CD4-positive, alpha-beta T cell treated with Interleukin-2 at 100 ng/mL for 4 hours (primary cell): ENCODE measurements around the gene ONECUT2.

Experiments
- DNase-seq: peaks from one replicate; pipeline ENCODE4 v3.0.0-alpha.2; 2020; ENCODE audit warnings: low spot score

Gene ONECUT2

DNA sequence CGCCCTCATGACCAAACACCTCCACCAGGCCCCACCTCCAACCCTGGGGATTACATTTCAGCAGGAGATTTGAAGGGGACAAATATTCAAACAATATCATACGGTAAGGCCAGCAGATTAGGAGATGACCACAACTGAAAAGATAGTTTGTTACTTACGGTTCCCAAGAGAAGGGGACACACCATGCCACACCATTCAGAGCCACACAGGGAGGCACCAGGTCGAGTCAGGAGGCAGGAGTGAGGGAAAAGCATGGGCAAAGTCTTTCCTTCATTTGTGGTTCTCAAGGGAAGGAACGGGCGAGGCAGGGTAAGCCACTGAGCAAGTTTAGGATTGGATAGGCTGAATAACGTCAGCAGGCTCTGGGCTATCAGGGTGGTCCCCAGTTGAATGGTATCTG lies 94.0 kb downstream of the ONECUT2 start:
- no peak for DNase-seq

DNA sequence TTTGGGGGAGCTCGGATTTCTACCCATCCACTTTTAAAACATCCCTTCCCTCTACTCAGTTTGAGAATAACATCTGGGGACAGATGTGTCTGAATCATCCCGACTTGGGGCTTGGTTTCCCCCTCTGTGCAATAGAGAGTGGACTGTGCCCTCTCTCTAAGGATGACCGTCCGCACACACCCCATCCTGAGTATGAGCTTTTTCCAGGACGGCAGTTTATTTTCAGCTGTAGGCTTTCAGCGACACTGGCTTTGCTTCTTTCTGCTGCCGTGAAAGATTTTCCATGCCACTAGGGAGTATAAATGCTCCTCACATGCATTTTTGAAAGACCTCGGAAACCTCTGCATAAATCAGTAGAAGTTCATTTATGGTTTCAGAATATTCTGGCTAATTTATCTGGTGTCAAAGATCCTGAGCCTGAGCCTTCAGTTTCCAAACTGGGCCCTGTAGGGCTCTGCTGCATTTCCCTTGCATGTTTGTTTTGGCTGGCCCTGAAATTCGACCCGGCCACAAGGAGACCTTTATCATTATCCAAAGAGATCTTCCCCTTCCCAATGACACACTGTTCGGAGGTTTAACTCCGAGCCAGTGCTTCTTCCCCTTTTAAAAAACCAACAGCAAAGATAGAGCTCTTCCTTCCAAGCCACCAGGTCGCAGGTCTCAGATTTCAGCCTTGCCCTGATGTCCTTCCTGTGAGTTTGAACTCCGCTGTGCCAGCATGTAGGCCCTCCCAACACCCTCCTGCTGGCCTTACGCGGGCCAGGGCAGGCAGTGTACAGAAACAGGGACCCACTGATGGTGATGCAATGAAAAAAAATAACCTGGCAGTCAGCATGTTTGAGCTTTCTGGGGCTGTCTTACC lies 98.1 kb downstream of the ONECUT2 start:
- DNase-seq, result no peak

DNA sequence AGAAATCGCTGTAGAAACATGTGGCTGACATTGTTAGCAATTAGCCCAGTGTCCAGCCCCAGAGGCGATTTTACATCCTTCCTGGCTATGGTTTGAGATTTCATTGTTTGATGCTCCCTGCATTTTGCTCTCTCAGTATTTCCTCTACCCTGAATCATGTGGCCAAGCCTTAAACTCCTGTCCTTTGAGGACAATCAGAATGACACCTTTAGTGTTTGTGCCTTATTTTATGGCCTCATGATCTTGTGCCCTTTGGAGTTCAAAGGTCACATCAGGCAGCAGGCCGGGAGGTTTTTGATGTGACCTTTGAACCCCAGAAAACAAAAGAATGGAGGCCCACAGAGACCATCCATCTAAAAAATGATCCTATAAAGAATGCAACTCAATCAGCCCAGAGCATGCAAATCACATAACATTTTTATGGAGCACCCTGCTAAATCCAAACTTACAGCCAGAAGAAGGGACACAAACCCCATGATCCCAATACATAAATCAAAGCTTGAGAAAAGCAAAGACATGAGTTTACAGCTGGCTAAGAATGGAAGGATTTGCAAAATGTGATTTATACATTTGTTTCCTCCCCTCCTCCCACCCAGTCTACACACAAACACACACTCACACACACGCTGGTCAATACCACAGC lies 98.8 kb downstream of the ONECUT2 start:
- no peak for DNase-seq

DNA sequence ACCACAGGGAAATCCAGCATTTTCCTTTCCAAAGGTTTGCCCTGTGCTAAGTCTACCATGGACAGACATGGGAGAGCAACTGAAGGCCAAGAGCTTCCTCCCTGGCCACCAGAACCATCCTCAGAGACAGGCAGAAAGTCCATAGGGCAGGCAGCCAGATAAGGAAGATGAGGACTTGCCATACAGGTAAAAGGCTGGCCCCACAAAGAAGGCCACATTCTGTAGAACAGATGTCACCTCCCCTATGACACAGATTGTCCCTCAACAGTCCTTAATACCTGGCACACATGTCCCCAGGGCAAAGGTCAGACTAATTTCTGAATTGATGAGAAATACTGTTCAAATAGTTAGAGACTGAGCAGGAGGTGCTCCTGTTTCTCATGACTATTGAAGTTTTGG lies 99.3 kb downstream of the ONECUT2 start:
- no peak for DNase-seq

DNA sequence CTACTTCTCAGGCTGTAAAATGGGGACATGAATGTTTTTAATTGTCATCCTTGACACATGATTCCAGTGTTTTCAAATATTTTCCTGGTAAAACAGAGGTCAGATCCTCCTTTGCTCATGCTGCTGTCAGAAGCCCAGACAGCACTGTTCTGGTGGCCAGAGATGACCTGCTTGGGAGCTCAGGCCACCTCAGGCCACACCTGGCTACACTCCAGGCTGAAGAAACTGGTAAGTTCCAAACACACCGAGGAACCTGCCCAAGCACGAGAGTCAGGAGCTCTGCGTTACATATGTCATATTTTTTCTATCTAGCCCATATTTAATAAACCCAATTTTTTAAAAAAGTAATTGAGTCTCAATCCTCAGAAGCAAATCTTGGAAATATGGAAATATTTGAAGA lies 103.4 kb downstream of the ONECUT2 start:
- no peak for DNase-seq

DNA sequence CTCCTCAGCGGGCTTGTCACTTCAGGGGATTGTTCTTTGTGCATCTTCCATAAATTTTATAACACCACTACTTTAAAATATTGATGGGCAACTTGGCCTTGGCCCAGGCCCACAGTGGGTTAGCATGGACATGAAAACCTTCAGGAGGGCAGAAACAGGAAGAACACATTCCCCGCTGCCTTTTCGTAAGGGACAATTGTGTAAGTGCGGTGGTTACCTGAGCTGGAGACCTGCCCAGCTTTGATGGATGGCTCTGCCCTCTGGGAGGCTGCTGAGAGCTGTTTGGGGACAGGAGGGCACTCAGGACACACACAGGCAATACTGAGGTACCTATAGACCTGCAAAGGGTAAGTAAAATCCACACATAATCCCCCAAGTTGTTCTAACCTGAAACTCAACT lies 104.5 kb downstream of the ONECUT2 start:
- no peak for DNase-seq
